HUDEP-2 (cell line): ENCODE results near the gene DTD1.

Experiments
- DNase-seq, 76 experiments: peaks; one replicate each; lab custom pipeline; 2025; ENCODE audit not compliant: unreplicated experiment in 76 of 76; lab: John Stamatoyannopoulos, UW

DTD1 gene

GRCh38 chr20:18657575-18657974 lies 69.7 kb downstream of the DTD1 start:
- no peak for DNase-seq

GRCh38 chr20:18662279-18663040 lies 74.6 kb downstream of the DTD1 start:
- DNase-seq = no peak

- DNase-seq = no peak
Measured at GRCh38 chr20:18663932-18664331, 76.1 kb downstream of the DTD1 start.

GRCh38 chr20:18665135-18665534 lies 77.3 kb downstream of the DTD1 start:
- no peak for DNase-seq

- no peak for DNase-seq
Measured at GRCh38 chr20:18666803-18667415, 79.1 kb downstream of the DTD1 start.

- no peak for DNase-seq
Measured at GRCh38 chr20:18669241-18670019, 81.6 kb downstream of the DTD1 start.

- DNase-seq = no peak
Measured at GRCh38 chr20:18671203-18671710, 83.4 kb downstream of the DTD1 start.

- DNase-seq = no peak
Measured at GRCh38 chr20:18672834-18673233, 85.0 kb downstream of the DTD1 start.

GRCh38 chr20:18676396-18676795 lies 88.5 kb downstream of the DTD1 start:
- DNase-seq = no peak

GRCh38 chr20:18677126-18677525 lies 89.3 kb downstream of the DTD1 start:
- DNase-seq = no peak

GRCh38 chr20:18678549-18679419 lies 90.9 kb downstream of the DTD1 start:
- DNase-seq = no peak

- no peak for DNase-seq
Measured at GRCh38 chr20:18683839-18684238, 96.0 kb downstream of the DTD1 start.

GRCh38 chr20:18684775-18685174 lies 96.9 kb downstream of the DTD1 start:
- no peak for DNase-seq

- DNase-seq = no peak
Measured at GRCh38 chr20:18685406-18685805, 97.6 kb downstream of the DTD1 start.

GRCh38 chr20:18686696-18687095 lies 98.8 kb downstream of the DTD1 start:
- DNase-seq = no peak

- DNase-seq = no peak
Measured at GRCh38 chr20:18688676-18689075, 100.8 kb downstream of the DTD1 start.

GRCh38 chr20:18689557-18689956 lies 101.7 kb downstream of the DTD1 start:
- no peak for DNase-seq

- no peak for DNase-seq
Measured at GRCh38 chr20:18692447-18692846, 104.6 kb downstream of the DTD1 start.

GRCh38 chr20:18694071-18694470 lies 106.2 kb downstream of the DTD1 start:
- no peak for DNase-seq

GRCh38 chr20:18695175-18695574 lies 107.3 kb downstream of the DTD1 start:
- DNase-seq = no peak
